Occipital lobe (tissue), 2 donors: ENCODE data around the gene MRPL49. TPM values are rescaled to one million over a fixed set of nuclear protein-coding genes. Genes with fewer than 3 reads are reported as not detected.

Experiments used
- DNase-seq: peaks from one replicate; lab custom pipeline; 2025; lab: John Stamatoyannopoulos, UW
- total RNA-seq: library from RNA; depleted of rRNA; stranded (reverse); fragments of >200 nt; gene quantifications from one replicate; pipeline ENCODE4 v1.2.3, GENCODE V29; 2014

MRPL49 gene
- 26.4 TPM for total RNA-seq

GRCh38 chr11:65121865-65122696 lies at the start of gene MRPL49, which contains the start of gene FAU:
MRPL49 (plus strand) TSS chr11:65122321; CDS start chr11:65122347, 26 bp downstream.
FAU (minus strand) TSS chr11:65122134; CDS start chr11:65121813, 321 bp downstream.
- peak; percentile 96 for DNase-seq

GRCh38 chr11:65072631-65072966 lies 49.5 kb upstream of the MRPL49 start:
- DNase-seq = no peak

GRCh38 chr11:65077451-65077850 lies 44.7 kb upstream of the MRPL49 start:
- DNase-seq = no peak

GRCh38 chr11:65078151-65078550 lies 44.0 kb upstream of the MRPL49 start:
- no peak for DNase-seq

GRCh38 chr11:65078786-65079342 lies 43.3 kb upstream of the MRPL49 start:
- DNase-seq = no peak

- DNase-seq = no peak
Measured at GRCh38 chr11:65083134-65083833, 38.8 kb upstream of the MRPL49 start.

- DNase-seq = peak; percentile 91
Measured at GRCh38 chr11:65083834-65084597, 38.1 kb upstream of the MRPL49 start, which contains the start of the genes CDCA5 and ZFPL1. CDCA5 (minus strand) TSS chr11:65084040; CDS start chr11:65083978, 62 bp downstream. ZFPL1 (plus strand) TSS chr11:65084222; CDS start chr11:65084699, 477 bp downstream.

GRCh38 chr11:65084598-65085375 lies 37.3 kb upstream of the MRPL49 start:
- DNase-seq = no peak

- DNase-seq = no peak
Measured at GRCh38 chr11:65085446-65085845, 36.7 kb upstream of the MRPL49 start.

- no peak for DNase-seq
Measured at GRCh38 chr11:65086809-65087208, 35.3 kb upstream of the MRPL49 start.

GRCh38 chr11:65087216-65087615 lies 34.9 kb upstream of the MRPL49 start:
- no peak for DNase-seq

GRCh38 chr11:65087827-65088226 lies 34.3 kb upstream of the MRPL49 start:
- DNase-seq = no peak

- no peak for DNase-seq
Measured at GRCh38 chr11:65089621-65090020, 32.5 kb upstream of the MRPL49 start.

- DNase-seq = no peak
Measured at GRCh38 chr11:65090628-65091027, 31.5 kb upstream of the MRPL49 start.

GRCh38 chr11:65095427-65095826 lies 26.7 kb upstream of the MRPL49 start:
- DNase-seq = no peak

GRCh38 chr11:65095974-65096806 lies 25.9 kb upstream of the MRPL49 start, which contains the start of gene VPS51:
VPS51 (plus strand) TSS chr11:65096214; CDS start chr11:65096251, 37 bp downstream.
- DNase-seq = peak; percentile 75

- DNase-seq = no peak
Measured at GRCh38 chr11:65096926-65097325, 25.2 kb upstream of the MRPL49 start.

GRCh38 chr11:65100674-65101350 lies 21.3 kb upstream of the MRPL49 start:
- no peak for DNase-seq
